HL-60 (cell line): Measurements from ENCODE around the gene SMYD2.

Experiments used
- GABPA ChIP-seq: IDR thresholded peaks from 2 replicates; pipeline ENCODE4 v1.6.1; 2012; ENCODE audit warnings: low read depth
- POLR2AphosphoS5 ChIP-seq: IDR thresholded peaks from 2 replicates; pipeline ENCODE4 v1.6.1; 2012; ENCODE audit warnings: low read depth
- TF ChIP-seq, protein P1 (sequence below): IDR thresholded peaks from one replicate; pipeline ENCODE4 v1.5.1; 2011; ENCODE audit warnings: low read length, control low read depth, inconsistent platforms; ENCODE audit not compliant: insufficient read depth
- TF ChIP-seq, protein P2 (sequence below): IDR thresholded peaks from 2 replicates; pipeline ENCODE4 v1.6.1; 2012; ENCODE audit warnings: low read depth; ENCODE audit not compliant: insufficient replicate concordance

DNA sequence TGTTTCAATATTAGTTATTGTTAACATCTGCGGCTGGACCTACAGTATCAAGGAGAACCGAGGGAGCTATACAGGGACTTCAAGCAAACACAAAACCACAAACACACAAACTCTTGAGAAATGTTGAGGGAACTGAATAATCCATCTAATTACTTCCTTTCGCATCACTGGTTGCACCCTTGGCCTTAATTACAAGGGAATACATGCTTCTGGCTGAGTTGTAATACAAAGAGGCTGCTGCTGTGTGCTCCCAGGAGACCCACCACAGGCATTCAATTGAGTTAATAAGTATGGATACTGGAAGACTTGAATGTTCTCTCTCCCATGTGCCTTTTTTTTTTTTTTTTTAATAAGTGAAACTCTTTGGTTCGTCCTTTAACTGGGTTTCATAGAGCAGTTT, 16.8 kb upstream of the SMYD2 start:
- TF ChIP-seq GABPA (no peak), POLR2AphosphoS5 (no peak)
- TF ChIP-seq, protein P1, sequence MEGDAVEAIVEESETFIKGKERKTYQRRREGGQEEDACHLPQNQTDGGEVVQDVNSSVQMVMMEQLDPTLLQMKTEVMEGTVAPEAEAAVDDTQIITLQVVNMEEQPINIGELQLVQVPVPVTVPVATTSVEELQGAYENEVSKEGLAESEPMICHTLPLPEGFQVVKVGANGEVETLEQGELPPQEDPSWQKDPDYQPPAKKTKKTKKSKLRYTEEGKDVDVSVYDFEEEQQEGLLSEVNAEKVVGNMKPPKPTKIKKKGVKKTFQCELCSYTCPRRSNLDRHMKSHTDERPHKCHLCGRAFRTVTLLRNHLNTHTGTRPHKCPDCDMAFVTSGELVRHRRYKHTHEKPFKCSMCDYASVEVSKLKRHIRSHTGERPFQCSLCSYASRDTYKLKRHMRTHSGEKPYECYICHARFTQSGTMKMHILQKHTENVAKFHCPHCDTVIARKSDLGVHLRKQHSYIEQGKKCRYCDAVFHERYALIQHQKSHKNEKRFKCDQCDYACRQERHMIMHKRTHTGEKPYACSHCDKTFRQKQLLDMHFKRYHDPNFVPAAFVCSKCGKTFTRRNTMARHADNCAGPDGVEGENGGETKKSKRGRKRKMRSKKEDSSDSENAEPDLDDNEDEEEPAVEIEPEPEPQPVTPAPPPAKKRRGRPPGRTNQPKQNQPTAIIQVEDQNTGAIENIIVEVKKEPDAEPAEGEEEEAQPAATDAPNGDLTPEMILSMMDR: no peak
- TF ChIP-seq, protein P2, sequence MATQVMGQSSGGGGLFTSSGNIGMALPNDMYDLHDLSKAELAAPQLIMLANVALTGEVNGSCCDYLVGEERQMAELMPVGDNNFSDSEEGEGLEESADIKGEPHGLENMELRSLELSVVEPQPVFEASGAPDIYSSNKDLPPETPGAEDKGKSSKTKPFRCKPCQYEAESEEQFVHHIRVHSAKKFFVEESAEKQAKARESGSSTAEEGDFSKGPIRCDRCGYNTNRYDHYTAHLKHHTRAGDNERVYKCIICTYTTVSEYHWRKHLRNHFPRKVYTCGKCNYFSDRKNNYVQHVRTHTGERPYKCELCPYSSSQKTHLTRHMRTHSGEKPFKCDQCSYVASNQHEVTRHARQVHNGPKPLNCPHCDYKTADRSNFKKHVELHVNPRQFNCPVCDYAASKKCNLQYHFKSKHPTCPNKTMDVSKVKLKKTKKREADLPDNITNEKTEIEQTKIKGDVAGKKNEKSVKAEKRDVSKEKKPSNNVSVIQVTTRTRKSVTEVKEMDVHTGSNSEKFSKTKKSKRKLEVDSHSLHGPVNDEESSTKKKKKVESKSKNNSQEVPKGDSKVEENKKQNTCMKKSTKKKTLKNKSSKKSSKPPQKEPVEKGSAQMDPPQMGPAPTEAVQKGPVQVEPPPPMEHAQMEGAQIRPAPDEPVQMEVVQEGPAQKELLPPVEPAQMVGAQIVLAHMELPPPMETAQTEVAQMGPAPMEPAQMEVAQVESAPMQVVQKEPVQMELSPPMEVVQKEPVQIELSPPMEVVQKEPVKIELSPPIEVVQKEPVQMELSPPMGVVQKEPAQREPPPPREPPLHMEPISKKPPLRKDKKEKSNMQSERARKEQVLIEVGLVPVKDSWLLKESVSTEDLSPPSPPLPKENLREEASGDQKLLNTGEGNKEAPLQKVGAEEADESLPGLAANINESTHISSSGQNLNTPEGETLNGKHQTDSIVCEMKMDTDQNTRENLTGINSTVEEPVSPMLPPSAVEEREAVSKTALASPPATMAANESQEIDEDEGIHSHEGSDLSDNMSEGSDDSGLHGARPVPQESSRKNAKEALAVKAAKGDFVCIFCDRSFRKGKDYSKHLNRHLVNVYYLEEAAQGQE: no peak
